Activated effector memory CD4-positive, alpha-beta T cell treated with Interleukin-2 at 50 U/mL for 16 hours (primary cell): ENCODE measurements around the gene ATPAF2.

Experiments
- DNase-seq: peaks from one replicate; pipeline ENCODE4 v3.0.0-alpha.2; 2020

The ATPAF2 gene

GRCh38 chr17:17985153-17985552 is 53.8 kb downstream of the ATPAF2 start:
- no peak for DNase-seq

- DNase-seq = no peak
Measured at GRCh38 chr17:17983776-17984175, 55.2 kb downstream of the ATPAF2 start.

GRCh38 chr17:17983376-17983775 is 55.6 kb downstream of the ATPAF2 start:
- no peak for DNase-seq

- no peak for DNase-seq
Measured at GRCh38 chr17:17982801-17983200, 56.2 kb downstream of the ATPAF2 start.

GRCh38 chr17:17981330-17981729 is 57.6 kb downstream of the ATPAF2 start:
- DNase-seq = no peak

GRCh38 chr17:17979778-17980177 is 59.2 kb downstream of the ATPAF2 start:
- no peak for DNase-seq

- no peak for DNase-seq
Measured at GRCh38 chr17:17978481-17979424, 60.2 kb downstream of the ATPAF2 start.

- no peak for DNase-seq
Measured at GRCh38 chr17:17976931-17977570, 61.9 kb downstream of the ATPAF2 start.

- DNase-seq = no peak
Measured at GRCh38 chr17:17975436-17975835, 63.5 kb downstream of the ATPAF2 start.

- DNase-seq = no peak
Measured at GRCh38 chr17:17972952-17973254, 66.1 kb downstream of the ATPAF2 start.

GRCh38 chr17:17972126-17972951 is 66.6 kb downstream of the ATPAF2 start, which contains the start of the genes DRC3 and TOM1L2:
DRC3 (plus strand) TSS chr17:17972862; CDS start chr17:17977599, 4,737 bp downstream.
TOM1L2 (minus strand) TSS chr17:17972400; CDS start chr17:17972313, 87 bp downstream.
- peak; percentile 100 for DNase-seq

- DNase-seq = no peak
Measured at GRCh38 chr17:17971431-17972125, 67.4 kb downstream of the ATPAF2 start.

- no peak for DNase-seq
Measured at GRCh38 chr17:17970699-17971430, 68.1 kb downstream of the ATPAF2 start.
